ENCODE results near the gene STPG3. TPM values are rescaled to one million over a fixed set of nuclear protein-coding genes. Genes with fewer than 3 reads are reported as not detected.

Gene STPG3
- total and polyA plus RNA-seq, 9 of the 15 experiments (the other 6 are each of a cell fraction or from before 2014, with no cell fraction given): not detected

DNA sequence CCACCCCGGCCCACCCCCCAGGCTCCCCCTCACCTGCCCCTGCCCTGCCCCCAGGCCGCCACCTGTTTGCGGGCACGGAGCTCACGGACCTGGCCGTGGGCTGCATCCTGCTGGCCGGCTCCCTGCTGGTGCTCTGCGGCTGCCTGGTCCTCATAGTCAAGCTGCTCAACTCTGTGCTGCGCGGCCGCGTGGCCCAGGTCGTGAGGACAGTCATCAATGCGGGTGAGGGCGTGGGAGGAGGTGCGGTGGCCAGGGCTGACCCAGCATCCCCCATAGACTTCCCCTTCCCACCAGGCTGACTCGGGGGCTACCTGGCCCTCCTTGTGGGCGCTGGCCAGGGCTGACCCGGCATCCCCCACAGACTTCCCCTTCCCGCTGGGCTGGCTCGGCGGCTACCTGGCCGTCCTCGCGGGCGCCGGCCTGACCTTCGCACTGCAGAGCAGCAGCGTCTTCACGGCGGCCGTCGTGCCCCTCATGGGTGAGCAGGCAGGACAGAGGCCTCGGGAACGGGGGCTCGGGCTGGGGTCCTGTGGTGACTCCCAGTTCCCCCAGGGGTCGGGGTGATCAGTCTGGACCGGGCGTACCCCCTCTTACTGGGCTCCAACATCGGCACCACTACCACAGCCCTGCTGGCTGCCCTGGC, 16.9 kb upstream of the STPG3 start (continued):
- TF ChIP-seq, protein P1, sequence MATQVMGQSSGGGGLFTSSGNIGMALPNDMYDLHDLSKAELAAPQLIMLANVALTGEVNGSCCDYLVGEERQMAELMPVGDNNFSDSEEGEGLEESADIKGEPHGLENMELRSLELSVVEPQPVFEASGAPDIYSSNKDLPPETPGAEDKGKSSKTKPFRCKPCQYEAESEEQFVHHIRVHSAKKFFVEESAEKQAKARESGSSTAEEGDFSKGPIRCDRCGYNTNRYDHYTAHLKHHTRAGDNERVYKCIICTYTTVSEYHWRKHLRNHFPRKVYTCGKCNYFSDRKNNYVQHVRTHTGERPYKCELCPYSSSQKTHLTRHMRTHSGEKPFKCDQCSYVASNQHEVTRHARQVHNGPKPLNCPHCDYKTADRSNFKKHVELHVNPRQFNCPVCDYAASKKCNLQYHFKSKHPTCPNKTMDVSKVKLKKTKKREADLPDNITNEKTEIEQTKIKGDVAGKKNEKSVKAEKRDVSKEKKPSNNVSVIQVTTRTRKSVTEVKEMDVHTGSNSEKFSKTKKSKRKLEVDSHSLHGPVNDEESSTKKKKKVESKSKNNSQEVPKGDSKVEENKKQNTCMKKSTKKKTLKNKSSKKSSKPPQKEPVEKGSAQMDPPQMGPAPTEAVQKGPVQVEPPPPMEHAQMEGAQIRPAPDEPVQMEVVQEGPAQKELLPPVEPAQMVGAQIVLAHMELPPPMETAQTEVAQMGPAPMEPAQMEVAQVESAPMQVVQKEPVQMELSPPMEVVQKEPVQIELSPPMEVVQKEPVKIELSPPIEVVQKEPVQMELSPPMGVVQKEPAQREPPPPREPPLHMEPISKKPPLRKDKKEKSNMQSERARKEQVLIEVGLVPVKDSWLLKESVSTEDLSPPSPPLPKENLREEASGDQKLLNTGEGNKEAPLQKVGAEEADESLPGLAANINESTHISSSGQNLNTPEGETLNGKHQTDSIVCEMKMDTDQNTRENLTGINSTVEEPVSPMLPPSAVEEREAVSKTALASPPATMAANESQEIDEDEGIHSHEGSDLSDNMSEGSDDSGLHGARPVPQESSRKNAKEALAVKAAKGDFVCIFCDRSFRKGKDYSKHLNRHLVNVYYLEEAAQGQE (IDR thresholded peaks at IDR 0.05; ENCODE audit: borderline replicate concordance): no peak
- TF ChIP-seq, protein P1 (CRISPR knock-in tag; IDR thresholded peaks at IDR 0.05; ENCODE audit: low read depth): 0 out of 2 replicates have a peak, but pooled peaks have one; percentile 17
- TF ChIP-seq ZNF655 (CRISPR knock-in tag; IDR thresholded peaks at IDR 0.05) (no peak), NR3C1 (CRISPR knock-in tag; IDR thresholded peaks at IDR 0.05) (no peak), ARID1B (IDR thresholded peaks at IDR 0.05) (no peak), MYC (IDR thresholded peaks at IDR 0.05; ENCODE audit: low read depth, low read length) (0 out of 2 replicates have a peak, but pooled peaks have one; percentile 15), MYC (CRISPR knock-in tag; IDR thresholded peaks at IDR 0.05; ENCODE audit: borderline replicate concordance, low read depth) (no peak), SMARCC2 (IDR thresholded peaks at IDR 0.05; ENCODE audit: low read depth) (no peak), POLR2G (IDR thresholded peaks at IDR 0.05; ENCODE audit: low read depth, low read length) (peak; percentile 70), MCM7 (IDR thresholded peaks at IDR 0.05) (no peak)
